K562 (cell line): ENCODE data around the gene KIF26B. TPM values are rescaled to one million over a fixed set of nuclear protein-coding genes. Genes with fewer than 3 reads are reported as not detected.

ENCODE experiments used
- ATF4 ChIP-seq: fragments of 450-650 bp; formaldehyde crosslinking; IDR thresholded peaks from 2 replicates; pipeline ENCODE4 v1.4.0; 2022; ENCODE audit warnings: mild to moderate bottlenecking, moderate library complexity
- BRF1 ChIP-seq: IDR thresholded peaks from 3 replicates; pipeline ENCODE4 v1.6.1; 2011; ENCODE audit warnings: borderline replicate concordance, mild to moderate bottlenecking; ENCODE audit not compliant: insufficient read length; ENCODE audit errors: extremely low read depth
- CBFA2T2 ChIP-seq: fragments of 450-650 bp; conservative IDR thresholded peaks from 2 replicates; pipeline ENCODE4 v1.6.1; 2017; ENCODE audit warnings: mild to moderate bottlenecking
- ELF1 ChIP-seq: fragments of 200-800 bp; sonication (Bioruptor generic); IDR thresholded peaks from 2 replicates; pipeline ENCODE4 v1.6.1; 2016; ENCODE audit warnings: missing genetic modification characterization, missing compliant biosample characterization
- HDAC6 ChIP-seq: IDR thresholded peaks from 2 replicates; pipeline ENCODE4 v1.6.1; 2012; ENCODE audit warnings: low read depth, mild to moderate bottlenecking, control low read depth, inconsistent platforms, low read length, moderate library complexity
- NONO ChIP-seq, 2 experiments: fragments of 200-400 bp in 1 of 2; fragments of 450-650 bp in 1 of 2; formaldehyde crosslinking in 1 of 2; IDR thresholded peaks; 2 replicates each; pipeline ENCODE4 v1.6.1; 2017; ENCODE audit warnings: low read depth in 2 of 2, mild to moderate bottlenecking in 2 of 2, moderate library complexity in 2 of 2, low read length in 1 of 2
- POLR2B ChIP-seq: fragments of 450-650 bp; IDR thresholded peaks from 2 replicates; pipeline ENCODE4 v1.6.1; 2018; ENCODE audit warnings: low read depth; ENCODE audit not compliant: partially characterized antibody
- RAD21 ChIP-seq, 2 experiments: fragments of 250-450 bp in 1 of 2; fragments of 450-650 bp in 1 of 2; sonication (Bioruptor Pico) in 1 of 2; formaldehyde crosslinking in 1 of 2; IDR thresholded peaks in 1 of 2; conservative IDR thresholded peaks in 1 of 2; 2 replicates each; pipeline versions ENCODE4 v1.4.0 to v1.8.0; 2020 to 2022; ENCODE audit warnings: mild to moderate bottlenecking in 2 of 2, moderate library complexity in 1 of 2
- SRSF3 ChIP-seq: fragments of 200-400 bp; formaldehyde crosslinking; IDR thresholded peaks from 2 replicates; pipeline ENCODE4 v1.6.1; 2016; ENCODE audit warnings: mild to moderate bottlenecking, low read length, moderate library complexity; ENCODE audit not compliant: insufficient read depth
- TCF15 ChIP-seq: fragments of 250-450 bp; sonication (Bioruptor Pico); IDR thresholded peaks from 2 replicates; pipeline ENCODE4 v1.8.0; 2022; ENCODE audit warnings: moderate library complexity, mild to moderate bottlenecking, inconsistent platforms
- TEAD1 ChIP-seq, 2 experiments: fragments of 450-650 bp in 1 of 2; sonication (generic) in 1 of 2; formaldehyde crosslinking; IDR thresholded peaks; 2 replicates each; pipeline versions ENCODE4 v1.4.0 to v1.8.0; 2020 to 2022; ENCODE audit warnings: mild to moderate bottlenecking in 2 of 2, missing genetic modification reagents in 1 of 2
- U2AF2 ChIP-seq: fragments of 200-400 bp; formaldehyde crosslinking; optimal IDR thresholded peaks from 2 replicates; pipeline ENCODE3; 2017; ENCODE audit warnings: low read depth, mild to moderate bottlenecking, low read length
- ZFX ChIP-seq: sonication (generic); formaldehyde crosslinking; IDR thresholded peaks from 2 replicates; pipeline ENCODE4 v1.8.0; 2022; ENCODE audit warnings: mild to moderate bottlenecking, missing genetic modification reagents, moderate library complexity
- ZNF263 ChIP-seq: sonication (generic); formaldehyde crosslinking; IDR thresholded peaks from 2 replicates; pipeline ENCODE4 v1.8.0; 2022; ENCODE audit warnings: mild to moderate bottlenecking, missing genetic modification reagents, borderline replicate concordance
- ZNF41 ChIP-seq: fragments of 250-450 bp; sonication (Bioruptor Pico); conservative IDR thresholded peaks from 2 replicates; pipeline ENCODE4 v1.4.0; 2020; ENCODE audit warnings: mild to moderate bottlenecking
- polyA plus RNA-seq, 8 experiments: library from polyadenylated mRNA; depleted of rRNA in 4 of 8; stranded (reverse) in 5 of 8; unstranded in 3 of 8; fragments of >200 nt; fragmentation: Nextera tagmentation in 2 of 8; fragmentation: Illumina TruSeq in 1 of 8; extraction: Ambion mirVana in 2 of 8; extraction: Trizol in 1 of 8; gene quantifications; 2 replicates each; pipeline versions ENCODE4 v1.2.1 to v1.2.3, GENCODE V29; 2011 to 2014; ENCODE audit warnings: inconsistent platforms in 1 of 8, missing spikeins in 1 of 8
- total RNA-seq, 7 experiments: library from RNA; depleted of rRNA in 6 of 7; stranded (reverse); fragments of >200 nt in 6 of 7; fragmentation: Illumina TruSeq in 2 of 7; extraction: Trizol in 2 of 7; gene quantifications; 2 replicates each; pipeline versions ENCODE4 v1.2.1 to v1.2.3, GENCODE V29; 2011 to 2021; ENCODE audit warnings: low replicate concordance in 1 of 7
- TF ChIP-seq, protein P1 (sequence below): fragments of 250-450 bp; sonication (Bioruptor Pico); IDR thresholded peaks from 2 replicates; pipeline ENCODE4 v1.4.0; 2020
- TF ChIP-seq, protein P2 (sequence below): sonication (generic); formaldehyde crosslinking; IDR thresholded peaks from 2 replicates; pipeline ENCODE4 v1.8.1; 2023; ENCODE audit warnings: mild to moderate bottlenecking, missing genetic modification reagents

KIF26B gene
- total and polyA plus RNA-seq, 9 of the 15 experiments (the other 6 are each of a cell fraction or from before 2014, with no cell fraction given) = 0.02 to 0.08 (median 0.03) TPM; not detected in 6

- TF ChIP-seq ATF4 (no peak), HDAC6 (peak; percentile 88; the same call in 1 of the 2 replicates), BRF1 (no peak), ZFX (CRISPR knock-in tag) (peak; percentile 45), POLR2B (no peak), SRSF3 (no peak), TEAD1 (CRISPR knock-in tag; IDR thresholded peaks at IDR 0.05) (peak in 1 of 2 experiments; percentile 34; a peak in 1 of 4 replicates), ZNF41 (CRISPR knock-in tag) (0 out of 2 replicates have a peak, but pooled peaks have one; percentile 24), RAD21 (CRISPR knock-in tag; conservative IDR thresholded peaks at IDR 0.05 in 1 of 2, IDR thresholded peaks at IDR 0.05 in 1 of 2) (no peak), CBFA2T2 (no peak), U2AF2 (no peak), ELF1 (tag) (no peak), NONO (IDR thresholded peaks at IDR 0.05; ENCODE audit: low read depth in 2 of 2, low read length in 1 of 2) (no peak), TCF15 (CRISPR knock-in tag) (no peak), ZNF263 (CRISPR knock-in tag) (0 out of 2 replicates have a peak, but pooled peaks have one; percentile 58)
- TF ChIP-seq, protein P1, sequence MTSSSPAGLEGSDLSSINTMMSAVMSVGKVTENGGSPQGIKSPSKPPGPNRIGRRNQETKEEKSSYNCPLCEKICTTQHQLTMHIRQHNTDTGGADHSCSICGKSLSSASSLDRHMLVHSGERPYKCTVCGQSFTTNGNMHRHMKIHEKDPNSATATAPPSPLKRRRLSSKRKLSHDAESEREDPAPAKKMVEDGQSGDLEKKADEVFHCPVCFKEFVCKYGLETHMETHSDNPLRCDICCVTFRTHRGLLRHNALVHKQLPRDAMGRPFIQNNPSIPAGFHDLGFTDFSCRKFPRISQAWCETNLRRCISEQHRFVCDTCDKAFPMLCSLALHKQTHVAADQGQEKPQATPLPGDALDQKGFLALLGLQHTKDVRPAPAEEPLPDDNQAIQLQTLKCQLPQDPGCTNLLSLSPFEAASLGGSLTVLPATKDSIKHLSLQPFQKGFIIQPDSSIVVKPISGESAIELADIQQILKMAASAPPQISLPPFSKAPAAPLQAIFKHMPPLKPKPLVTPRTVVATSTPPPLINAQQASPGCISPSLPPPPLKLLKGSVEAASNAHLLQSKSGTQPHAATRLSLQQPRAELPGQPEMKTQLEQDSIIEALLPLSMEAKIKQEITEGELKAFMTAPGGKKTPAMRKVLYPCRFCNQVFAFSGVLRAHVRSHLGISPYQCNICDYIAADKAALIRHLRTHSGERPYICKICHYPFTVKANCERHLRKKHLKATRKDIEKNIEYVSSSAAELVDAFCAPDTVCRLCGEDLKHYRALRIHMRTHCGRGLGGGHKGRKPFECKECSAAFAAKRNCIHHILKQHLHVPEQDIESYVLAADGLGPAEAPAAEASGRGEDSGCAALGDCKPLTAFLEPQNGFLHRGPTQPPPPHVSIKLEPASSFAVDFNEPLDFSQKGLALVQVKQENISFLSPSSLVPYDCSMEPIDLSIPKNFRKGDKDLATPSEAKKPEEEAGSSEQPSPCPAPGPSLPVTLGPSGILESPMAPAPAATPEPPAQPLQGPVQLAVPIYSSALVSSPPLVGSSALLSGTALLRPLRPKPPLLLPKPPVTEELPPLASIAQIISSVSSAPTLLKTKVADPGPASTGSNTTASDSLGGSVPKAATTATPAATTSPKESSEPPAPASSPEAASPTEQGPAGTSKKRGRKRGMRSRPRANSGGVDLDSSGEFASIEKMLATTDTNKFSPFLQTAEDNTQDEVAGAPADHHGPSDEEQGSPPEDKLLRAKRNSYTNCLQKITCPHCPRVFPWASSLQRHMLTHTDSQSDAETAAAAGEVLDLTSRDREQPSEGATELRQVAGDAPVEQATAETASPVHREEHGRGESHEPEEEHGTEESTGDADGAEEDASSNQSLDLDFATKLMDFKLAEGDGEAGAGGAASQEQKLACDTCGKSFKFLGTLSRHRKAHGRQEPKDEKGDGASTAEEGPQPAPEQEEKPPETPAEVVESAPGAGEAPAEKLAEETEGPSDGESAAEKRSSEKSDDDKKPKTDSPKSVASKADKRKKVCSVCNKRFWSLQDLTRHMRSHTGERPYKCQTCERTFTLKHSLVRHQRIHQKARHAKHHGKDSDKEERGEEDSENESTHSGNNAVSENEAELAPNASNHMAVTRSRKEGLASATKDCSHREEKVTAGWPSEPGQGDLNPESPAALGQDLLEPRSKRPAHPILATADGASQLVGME (CRISPR knock-in tag) = 0 out of 2 replicates have a peak, but pooled peaks have one; percentile 29
- TF ChIP-seq, protein P2, sequence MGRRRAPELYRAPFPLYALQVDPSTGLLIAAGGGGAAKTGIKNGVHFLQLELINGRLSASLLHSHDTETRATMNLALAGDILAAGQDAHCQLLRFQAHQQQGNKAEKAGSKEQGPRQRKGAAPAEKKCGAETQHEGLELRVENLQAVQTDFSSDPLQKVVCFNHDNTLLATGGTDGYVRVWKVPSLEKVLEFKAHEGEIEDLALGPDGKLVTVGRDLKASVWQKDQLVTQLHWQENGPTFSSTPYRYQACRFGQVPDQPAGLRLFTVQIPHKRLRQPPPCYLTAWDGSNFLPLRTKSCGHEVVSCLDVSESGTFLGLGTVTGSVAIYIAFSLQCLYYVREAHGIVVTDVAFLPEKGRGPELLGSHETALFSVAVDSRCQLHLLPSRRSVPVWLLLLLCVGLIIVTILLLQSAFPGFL (CRISPR knock-in tag) = no peak
Measured at GRCh38 chr1:245154429-245155271, at the start of gene KIF26B (continued).
